HCEC 1CT (cell line): ENCODE measurements around the gene NETO2.
"Not testable (repeated sequence)": the region's sequence is repeated elsewhere in the genome, so short reads cannot be mapped to it uniquely, and the experiment has no call there.

ENCODE experiments used
- DNase-seq: peaks from one replicate; pipeline ENCODE4 v3.0.0-alpha.2; 2017

Gene NETO2

GRCh38 chr16:47063011-47063724 lies 80.6 kb downstream of the NETO2 start:
- DNase-seq, result no peak

- DNase-seq, result no peak
These were observed 82.5 kb downstream of the NETO2 start for GRCh38 chr16:47061204-47061603.

DNA sequence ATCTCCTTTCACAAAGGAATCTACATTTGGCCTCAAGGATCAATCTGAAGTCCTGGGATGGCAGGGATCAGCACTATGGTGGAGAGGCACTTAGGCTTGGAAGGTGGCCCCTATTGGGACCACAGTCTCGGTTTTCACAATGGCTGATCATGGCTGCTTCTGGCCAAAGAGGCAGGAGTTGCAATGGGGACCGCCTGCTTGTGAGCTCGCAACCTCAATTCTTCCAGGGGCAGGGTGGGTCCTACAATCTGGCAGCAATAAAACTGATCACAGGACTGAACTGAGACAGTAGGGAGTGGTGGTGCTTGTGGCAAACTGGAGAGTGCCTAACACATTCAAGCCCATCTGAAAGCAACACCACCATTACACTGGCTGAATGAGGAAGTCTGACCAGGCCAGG lies 83.1 kb downstream of the NETO2 start:
- DNase-seq, result no peak

DNA sequence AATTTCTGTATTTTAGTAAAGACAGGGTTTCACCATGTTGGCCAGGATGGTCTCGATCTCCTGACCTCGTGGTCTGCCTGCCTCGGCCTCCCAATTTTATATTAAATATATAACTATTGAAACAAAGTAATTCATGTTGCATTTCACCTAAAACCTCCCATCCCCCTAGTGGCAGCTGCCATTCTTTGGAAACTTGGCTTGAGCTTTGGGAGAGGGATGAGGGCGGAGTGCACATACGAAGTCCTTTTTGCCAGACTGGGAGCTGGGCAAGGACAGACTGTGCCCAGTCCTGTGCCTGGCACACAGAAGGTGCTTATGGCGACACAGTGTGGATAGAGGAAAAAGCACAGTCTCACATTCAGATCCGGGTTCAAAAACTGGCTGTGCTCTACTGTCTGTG lies 83.8 kb downstream of the NETO2 start:
- no peak for DNase-seq

DNA sequence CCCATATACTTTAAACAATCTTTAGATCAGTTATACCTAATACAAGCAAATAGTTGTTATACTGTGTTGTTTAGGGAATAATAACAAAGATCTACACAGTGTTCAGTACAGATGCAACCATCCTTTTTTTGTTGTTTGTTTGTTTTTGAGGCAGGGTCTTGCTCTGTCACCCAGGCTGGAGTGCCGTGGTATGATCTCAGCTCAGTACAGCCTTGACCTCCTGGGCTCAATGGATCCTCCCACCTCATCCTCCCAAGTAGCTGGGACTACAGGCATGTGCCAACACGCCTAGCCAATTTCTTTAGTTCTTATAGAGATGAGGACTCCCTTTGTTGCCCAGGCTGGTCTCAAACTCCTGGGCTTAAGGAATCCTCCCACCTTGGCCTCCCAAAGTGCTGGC lies 84.6 kb downstream of the NETO2 start:
- DNase-seq, result not testable (repeated sequence)

GRCh38 chr16:47058295-47059086 lies 85.3 kb downstream of the NETO2 start:
- DNase-seq, result no peak

GRCh38 chr16:47057630-47057993 lies 86.1 kb downstream of the NETO2 start:
- no peak for DNase-seq

- DNase-seq, result no peak
These were observed 86.8 kb downstream of the NETO2 start for GRCh38 chr16:47056688-47057629.

- not testable (repeated sequence) for DNase-seq
These were observed 87.7 kb downstream of the NETO2 start for GRCh38 chr16:47056061-47056460.

- DNase-seq, result no peak
These were observed 88.4 kb downstream of the NETO2 start for GRCh38 chr16:47055136-47055885.

DNA sequence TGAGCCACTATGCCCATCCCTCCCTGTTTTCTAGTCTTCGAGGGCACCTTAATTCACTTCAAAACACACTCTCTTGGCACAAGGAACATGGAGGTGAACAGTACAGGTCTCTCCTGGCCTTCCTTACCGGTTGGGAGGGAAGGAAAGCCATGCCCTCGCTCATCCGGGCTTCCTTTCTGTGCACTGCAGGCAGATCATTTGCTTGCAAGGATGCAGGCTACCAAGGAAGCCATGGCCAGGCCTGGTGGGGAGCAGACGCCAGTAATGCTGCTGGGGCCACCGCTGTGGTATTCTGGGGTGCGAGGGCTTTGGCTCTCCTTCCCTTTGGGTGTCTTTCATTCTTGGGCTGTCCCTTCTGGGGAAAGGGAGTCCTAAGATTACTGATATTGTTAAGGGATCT lies 89.4 kb downstream of the NETO2 start:
- DNase-seq, result no peak

- no peak for DNase-seq
These were observed 89.8 kb downstream of the NETO2 start for GRCh38 chr16:47053895-47054294.

GRCh38 chr16:47052666-47053640 lies 90.8 kb downstream of the NETO2 start:
- no peak for DNase-seq

GRCh38 chr16:47051031-47051430 lies 92.7 kb downstream of the NETO2 start:
- DNase-seq, result no peak

- DNase-seq, result no peak
These were observed 93.7 kb downstream of the NETO2 start for GRCh38 chr16:47049901-47050583.

- DNase-seq, result no peak
These were observed 96.1 kb downstream of the NETO2 start for GRCh38 chr16:47047524-47048203.

DNA sequence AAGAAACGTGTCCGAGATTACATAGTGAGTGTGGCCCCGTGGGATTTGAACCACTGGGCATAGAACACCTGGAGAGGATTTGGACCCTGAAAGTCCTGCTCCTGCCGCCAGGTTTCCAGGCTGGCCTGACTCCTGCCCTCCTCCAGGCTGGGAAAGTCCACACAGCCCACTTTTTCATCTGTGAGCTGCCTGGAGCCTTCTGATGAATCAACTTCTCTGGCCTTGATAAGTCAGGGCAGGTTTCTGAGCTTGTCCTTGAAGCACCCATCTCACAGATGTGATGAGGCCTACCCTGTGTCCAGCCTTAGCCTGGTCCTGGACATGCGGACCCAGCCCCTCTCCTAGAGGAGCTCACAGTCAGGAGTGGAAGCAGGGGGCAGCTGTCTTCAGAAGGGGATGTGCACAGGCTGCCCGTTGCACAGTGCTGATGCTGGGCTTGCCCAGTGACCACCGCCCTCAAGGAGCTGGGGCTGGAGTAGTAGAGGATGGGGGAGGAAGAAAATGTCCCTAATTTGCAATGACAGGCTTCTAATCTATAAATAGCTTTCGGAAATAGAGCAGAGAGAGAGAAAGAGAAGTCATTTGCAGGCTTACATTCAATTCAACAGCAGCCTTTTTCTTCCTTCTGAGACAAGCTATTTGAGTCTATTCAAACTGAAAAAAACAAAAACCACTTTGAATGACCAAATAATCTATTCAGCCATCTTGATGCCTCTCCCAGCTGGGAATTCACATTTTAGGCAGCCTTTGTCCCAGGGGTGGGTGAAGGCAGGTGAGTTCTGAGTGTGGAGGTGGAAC lies 96.8 kb downstream of the NETO2 start:
- DNase-seq, result no peak

- DNase-seq, result no peak
These were observed 98.3 kb downstream of the NETO2 start for GRCh38 chr16:47045459-47045858.

DNA sequence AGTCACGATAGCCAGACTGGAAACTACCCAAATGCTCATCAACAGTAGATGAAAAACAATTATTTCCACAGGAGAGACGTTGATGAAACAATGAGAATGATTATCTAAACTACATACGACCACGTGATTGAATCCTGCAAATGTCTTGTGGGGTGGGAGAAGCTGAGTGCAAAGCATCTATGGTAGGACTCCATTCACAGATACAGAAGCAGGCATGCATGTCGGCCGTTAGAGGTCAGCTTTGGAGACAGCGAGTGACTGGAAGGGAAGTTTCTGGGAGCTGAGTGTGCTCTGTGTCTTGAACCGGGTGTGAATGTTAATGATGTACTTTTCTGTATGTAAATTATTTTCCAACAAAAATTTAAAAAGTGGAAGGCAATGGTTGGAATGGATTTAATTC lies 98.7 kb downstream of the NETO2 start:
- no peak for DNase-seq
